ENCODE data around the gene TRIM14.
A peak's percentile ranks its signal among the peaks of the same experiment; 100 is the strongest.

Gene TRIM14

DNA sequence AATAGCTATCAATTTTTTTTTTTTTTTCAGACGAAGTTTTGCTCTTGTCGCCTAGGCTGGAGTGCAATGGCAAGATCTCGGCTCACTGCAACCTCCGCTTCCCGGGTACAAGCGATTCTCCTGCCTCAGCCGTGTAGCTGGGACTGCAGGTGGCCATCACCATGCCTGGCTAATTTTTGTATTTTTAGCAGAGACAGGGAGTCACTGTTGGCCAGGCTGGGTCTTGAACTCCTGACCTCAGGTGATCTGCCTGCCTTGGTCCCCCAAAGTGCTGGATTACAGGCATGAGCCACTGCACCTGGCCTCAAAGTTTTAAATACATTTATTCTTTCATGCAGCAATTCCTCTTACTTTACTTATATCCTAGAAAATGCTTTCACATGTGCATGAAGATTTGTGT, 17.6 kb downstream of the TRIM14 start:
- Histone ChIP-seq H3K9me3 (peaks cover 0 to 4% (median 0%) of the 10 kb centered on the region in 3 donors), H3K27ac (no peak overlapping the region), H3K36me3 (no peaks in the 10 kb centered on the region), H3K4me1 (peaks cover 0 to 3% (median 0%) of the 10 kb centered on the region in 4 donors), H3K4me3 (no peak overlapping the region), H3K27me3 (no peaks in the 10 kb centered on the region)
- intact Hi-C loops (cut with DNase I; ENCODE audit: low total_unique reads): no loop called here
- DNase-seq: peak in 1 of 2 donors; percentile 29
- TF ChIP-seq CTCF (IDR thresholded peaks at IDR 0.05): no peak

DNA sequence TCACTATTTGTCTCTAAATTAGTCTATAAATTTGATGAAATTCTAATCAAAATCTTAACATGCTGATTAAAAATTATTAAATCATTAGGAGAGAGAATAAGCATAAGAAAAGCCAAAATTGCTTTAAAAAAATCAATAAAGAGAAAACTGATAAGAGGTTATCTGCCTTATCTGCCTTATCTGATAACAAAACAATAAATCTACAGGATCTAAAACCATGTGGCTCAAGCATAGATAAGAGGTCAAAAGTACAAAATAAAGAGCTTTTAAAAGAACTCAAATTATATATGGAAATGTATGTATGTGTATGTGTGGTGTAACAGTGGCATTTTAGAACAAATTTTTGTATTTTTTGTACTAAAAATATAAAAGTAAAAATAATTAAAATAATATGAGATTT, 18.6 kb downstream of the TRIM14 start:
- no peaks in the 10 kb centered on the region for H3K36me3 ChIP-seq
- no peak for DNase-seq
- no peak for TF ChIP-seq CTCF (IDR thresholded peaks at IDR 0.05)
- H3K27ac ChIP-seq: no peak overlapping the region
- peaks cover 0 to 3% (median 0%) of the 10 kb centered on the region in 4 donors for H3K4me1 ChIP-seq
- H3K9me3 ChIP-seq: no peaks in the 10 kb centered on the region
- intact Hi-C loops (cut with DNase I; ENCODE audit: low total_unique reads): no loop called here
- no peak overlapping the region for H3K4me3 ChIP-seq
- peaks cover 0 to under 1% of the 10 kb centered on the region in 2 donors for H3K27me3 ChIP-seq

DNA sequence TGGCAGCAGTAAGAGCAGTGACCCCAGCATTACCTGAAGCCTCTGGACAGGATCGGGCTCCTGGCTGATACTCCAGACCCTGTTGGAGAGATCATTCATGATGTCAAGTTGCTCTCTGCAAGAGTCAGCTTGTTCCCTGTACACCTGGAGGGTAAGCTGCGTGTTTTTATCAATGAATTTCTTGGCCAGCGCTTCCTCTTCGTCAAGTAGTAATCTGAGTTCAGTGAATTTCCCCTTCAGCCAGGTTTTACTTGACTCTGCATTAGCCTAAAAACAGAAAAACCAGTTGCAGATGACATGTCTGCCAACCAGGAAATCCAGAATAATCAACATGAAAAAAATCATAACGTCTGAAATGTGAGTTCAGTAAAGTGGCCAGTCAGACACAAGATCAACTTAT, 19.1 kb downstream of the TRIM14 start:
- H3K4me1 ChIP-seq: peaks cover 0 to 3% (median 0%) of the 10 kb centered on the region in 4 donors
- H3K9me3 ChIP-seq: no peaks in the 10 kb centered on the region
- no peak overlapping the region for H3K4me3 ChIP-seq
- TF ChIP-seq CTCF (IDR thresholded peaks at IDR 0.05): no peak
- peaks cover 0 to 6% of the 10 kb centered on the region in 2 donors for H3K27me3 ChIP-seq
- peak in 1 of 2 donors; percentile 6 for DNase-seq
- no peaks in the 10 kb centered on the region for H3K36me3 ChIP-seq
- intact Hi-C loops (cut with DNase I; ENCODE audit: low total_unique reads): no loop called here
- no peak overlapping the region for H3K27ac ChIP-seq

- no peak overlapping the region for H3K27ac ChIP-seq
- intact Hi-C loops (cut with DNase I; ENCODE audit: low total_unique reads): no loop called here
- H3K9me3 ChIP-seq: no peaks in the 10 kb centered on the region
- TF ChIP-seq CTCF (IDR thresholded peaks at IDR 0.05): no peak
- H3K36me3 ChIP-seq: no peaks in the 10 kb centered on the region
- H3K4me1 ChIP-seq: peaks cover 0 to 3% (median 0%) of the 10 kb centered on the region in 4 donors
- peak in 1 of 2 donors; percentile 31 for DNase-seq
- H3K27me3 ChIP-seq: peaks cover 0 to 8% of the 10 kb centered on the region in 2 donors
- no peak overlapping the region for H3K4me3 ChIP-seq
These were observed 19.7 kb downstream of the TRIM14 start for GRCh38 chr9:98099346-98099745.

GRCh38 chr9:98097836-98098235, 21.2 kb downstream of the TRIM14 start:
- Histone ChIP-seq H3K27ac (no peak overlapping the region), H3K9me3 (no peaks in the 10 kb centered on the region), H3K36me3 (no peaks in the 10 kb centered on the region), H3K4me1 (peaks cover 0 to 3% (median 0%) of the 10 kb centered on the region in 4 donors), H3K4me3 (no peak overlapping the region), H3K27me3 (peaks cover 0 to 8% of the 10 kb centered on the region in 2 donors)
- no peak for DNase-seq
- no peak for TF ChIP-seq CTCF (IDR thresholded peaks at IDR 0.05)
- intact Hi-C loops (cut with DNase I; ENCODE audit: low total_unique reads): no loop called here

DNA sequence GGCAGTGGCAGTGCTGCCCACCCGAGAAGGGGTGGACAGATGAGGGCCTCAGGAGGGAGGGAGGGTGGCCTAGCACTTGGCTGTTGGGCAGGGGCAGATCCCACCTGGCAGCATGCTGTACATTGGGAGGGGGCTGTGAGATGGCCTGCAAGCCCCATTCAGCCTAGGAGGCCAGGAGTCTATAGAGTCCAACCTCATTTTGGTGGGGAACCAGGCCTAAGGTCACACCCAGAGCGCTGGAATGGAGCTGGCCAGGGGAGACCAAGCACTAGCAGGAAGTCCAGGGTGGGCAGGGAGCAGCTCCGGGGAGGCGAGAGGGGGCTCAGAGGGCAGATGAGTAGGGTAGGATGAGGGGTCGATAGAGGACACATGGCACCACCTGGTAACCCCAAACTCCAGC, 22.9 kb downstream of the TRIM14 start:
- H3K36me3 ChIP-seq: no peaks in the 10 kb centered on the region
- no peaks in the 10 kb centered on the region for H3K9me3 ChIP-seq
- peaks cover 0 to 13% of the 10 kb centered on the region in 2 donors for H3K27me3 ChIP-seq
- no peak overlapping the region for H3K4me3 ChIP-seq
- no peak overlapping the region for H3K27ac ChIP-seq
- intact Hi-C loops (cut with DNase I; ENCODE audit: low total_unique reads): no loop called here
- peak in 1 of 2 donors; percentile 51 for DNase-seq
- no peak for TF ChIP-seq CTCF (IDR thresholded peaks at IDR 0.05)
- peaks cover 0 to 3% (median 0%) of the 10 kb centered on the region in 4 donors for H3K4me1 ChIP-seq

Data from tibial artery (tissue), 4 donors.